ENCODE results near the gene RAB3A.
"Not testable (repeated sequence)": the region's sequence is repeated elsewhere in the genome, so short reads cannot be mapped to it uniquely, and the experiment has no call there.

Gene RAB3A

GRCh38 chr19:18223860-18224524, 20.1 kb upstream of the RAB3A start:
- DNase-seq (ENCODE audit: low read depth in 2 of 2), result no peak

GRCh38 chr19:18221815-18222725, 18.2 kb upstream of the RAB3A start:
- no peak for DNase-seq (ENCODE audit: low read depth in 2 of 2)

- no peak for DNase-seq (ENCODE audit: low read depth in 2 of 2)
These were observed 16.9 kb upstream of the RAB3A start for GRCh38 chr19:18220632-18221275.

DNA sequence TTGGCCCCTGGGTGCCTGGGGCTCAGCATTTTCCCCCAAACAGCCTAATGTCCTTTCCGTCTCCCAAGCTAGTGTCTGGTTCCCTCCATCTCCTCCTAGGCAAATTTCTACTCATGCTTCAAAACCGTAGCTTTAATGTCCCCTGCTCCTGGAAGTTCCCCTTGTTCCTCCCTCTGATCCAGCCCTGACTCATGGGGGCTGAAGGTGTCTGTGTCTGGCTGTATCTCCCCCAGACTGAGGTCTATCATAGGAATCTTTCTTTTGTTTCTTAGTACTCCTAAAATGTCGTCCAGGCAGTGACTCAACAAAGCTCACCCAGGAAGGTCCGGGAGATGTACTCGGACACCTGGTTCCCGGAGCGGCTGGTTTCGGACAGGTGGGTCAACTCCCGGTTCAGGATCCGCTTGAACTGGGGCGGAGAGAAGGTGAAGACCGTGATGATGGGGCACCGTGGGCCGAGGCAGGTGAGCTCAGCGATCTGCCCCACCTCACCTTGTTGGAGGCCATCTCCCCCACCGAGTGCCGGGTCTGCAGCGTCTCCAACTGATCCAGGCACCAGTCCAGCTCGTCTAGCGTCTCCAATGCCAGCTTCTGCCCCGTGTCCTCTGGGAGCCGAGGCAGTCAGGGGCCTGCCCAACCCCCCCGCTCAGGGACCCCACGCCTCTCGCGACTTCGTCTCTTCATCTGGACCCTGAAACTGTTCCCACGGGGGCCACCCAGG, 16.2 kb upstream of the RAB3A start:
- DNase-seq (ENCODE audit: low read depth in 2 of 2), result no peak

- DNase-seq (ENCODE audit: low read depth in 2 of 2), result no peak
These were observed 14.8 kb upstream of the RAB3A start for GRCh38 chr19:18218600-18218999.

DNA sequence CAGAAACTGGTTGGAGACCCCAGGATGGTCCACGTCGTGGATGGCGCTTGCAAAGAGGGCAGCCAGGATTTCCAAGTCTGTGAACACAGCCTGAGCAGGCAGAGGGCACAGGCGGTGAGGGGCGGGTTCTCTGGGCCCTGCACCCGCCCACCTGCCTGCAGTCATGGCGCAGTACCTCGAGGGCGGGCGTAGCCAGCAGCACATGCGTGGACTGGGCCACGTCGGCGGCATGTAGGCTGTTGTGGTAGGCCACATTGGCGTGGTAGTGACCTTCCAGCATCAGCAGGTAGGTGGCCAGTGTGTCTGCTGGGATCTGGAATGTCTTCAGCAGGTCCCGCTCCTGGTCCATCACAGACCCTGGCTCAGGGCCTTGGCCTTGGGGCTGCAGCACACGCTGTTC, 14.3 kb upstream of the RAB3A start:
- DNase-seq (ENCODE audit: low read depth in 2 of 2), result no peak

GRCh38 chr19:18216789-18217188, 12.9 kb upstream of the RAB3A start:
- no peak for DNase-seq (ENCODE audit: low read depth in 2 of 2)

DNA sequence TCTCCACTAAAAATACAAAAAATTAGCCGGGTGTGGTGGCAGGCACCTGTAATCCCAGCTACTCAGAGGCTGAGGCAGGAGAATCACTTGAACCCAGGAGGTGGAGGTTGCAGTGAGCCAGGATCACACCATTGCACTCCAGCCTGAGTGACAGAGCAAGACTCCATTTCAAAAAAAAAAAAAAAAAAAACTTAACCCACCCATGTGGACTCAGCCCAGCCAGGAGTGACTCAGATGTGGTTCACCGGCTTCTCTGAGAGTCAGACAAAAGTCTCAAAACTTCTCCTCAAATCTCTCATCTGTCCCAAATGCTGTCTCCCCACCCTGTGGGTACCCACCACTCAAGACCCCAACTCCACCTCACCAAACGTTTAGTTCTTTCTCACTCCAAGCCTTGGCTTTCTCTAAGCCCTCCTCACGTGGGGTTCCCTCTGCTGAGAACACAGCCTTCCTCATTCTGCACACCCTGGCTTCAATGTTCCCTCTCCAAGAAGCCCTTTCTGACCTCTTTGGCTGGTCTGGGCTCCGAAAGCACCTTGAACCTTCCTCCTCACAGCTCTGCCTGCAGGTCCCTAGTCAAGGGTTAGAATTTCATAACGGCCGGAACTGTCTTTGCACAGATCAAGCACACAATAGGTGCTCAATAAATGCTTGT, 11.1 kb upstream of the RAB3A start:
- no peak for DNase-seq (ENCODE audit: low read depth in 2 of 2)

DNA sequence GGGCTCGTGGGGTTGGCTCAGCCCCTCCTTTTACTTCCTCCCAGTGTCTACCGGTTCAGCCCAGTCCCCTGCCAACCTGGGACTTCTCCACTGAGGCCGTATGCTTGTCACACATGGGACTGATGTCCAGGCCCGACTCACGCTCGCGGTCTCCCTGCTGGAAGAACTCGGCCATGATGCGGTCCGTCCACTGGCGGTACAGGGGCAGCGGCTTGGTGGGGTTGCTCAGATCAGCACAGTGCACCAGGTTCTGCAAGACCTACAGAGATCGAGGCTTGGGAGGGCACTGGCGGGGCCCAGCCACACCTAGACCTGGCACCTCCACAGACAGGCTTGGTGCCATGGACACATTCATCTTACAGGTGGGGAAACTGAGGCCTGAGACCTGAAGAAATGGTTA, 7.8 kb upstream of the RAB3A start:
- DNase-seq (ENCODE audit: low read depth in 2 of 2), result no peak

GRCh38 chr19:18209912-18210311, 6.1 kb upstream of the RAB3A start:
- not testable (repeated sequence) for DNase-seq (ENCODE audit: low read depth in 2 of 2)

- DNase-seq (ENCODE audit: low read depth in 2 of 2), result peak in 1 of 2 donors; percentile 46
These were observed 4.5 kb upstream of the RAB3A start for GRCh38 chr19:18208098-18208951.

GRCh38 chr19:18206018-18206417, 2.2 kb upstream of the RAB3A start:
- DNase-seq (ENCODE audit: low read depth in 2 of 2), result no peak

- no peak for DNase-seq (ENCODE audit: low read depth in 2 of 2)
These were observed 1.5 kb upstream of the RAB3A start for GRCh38 chr19:18205200-18205892.

DNA sequence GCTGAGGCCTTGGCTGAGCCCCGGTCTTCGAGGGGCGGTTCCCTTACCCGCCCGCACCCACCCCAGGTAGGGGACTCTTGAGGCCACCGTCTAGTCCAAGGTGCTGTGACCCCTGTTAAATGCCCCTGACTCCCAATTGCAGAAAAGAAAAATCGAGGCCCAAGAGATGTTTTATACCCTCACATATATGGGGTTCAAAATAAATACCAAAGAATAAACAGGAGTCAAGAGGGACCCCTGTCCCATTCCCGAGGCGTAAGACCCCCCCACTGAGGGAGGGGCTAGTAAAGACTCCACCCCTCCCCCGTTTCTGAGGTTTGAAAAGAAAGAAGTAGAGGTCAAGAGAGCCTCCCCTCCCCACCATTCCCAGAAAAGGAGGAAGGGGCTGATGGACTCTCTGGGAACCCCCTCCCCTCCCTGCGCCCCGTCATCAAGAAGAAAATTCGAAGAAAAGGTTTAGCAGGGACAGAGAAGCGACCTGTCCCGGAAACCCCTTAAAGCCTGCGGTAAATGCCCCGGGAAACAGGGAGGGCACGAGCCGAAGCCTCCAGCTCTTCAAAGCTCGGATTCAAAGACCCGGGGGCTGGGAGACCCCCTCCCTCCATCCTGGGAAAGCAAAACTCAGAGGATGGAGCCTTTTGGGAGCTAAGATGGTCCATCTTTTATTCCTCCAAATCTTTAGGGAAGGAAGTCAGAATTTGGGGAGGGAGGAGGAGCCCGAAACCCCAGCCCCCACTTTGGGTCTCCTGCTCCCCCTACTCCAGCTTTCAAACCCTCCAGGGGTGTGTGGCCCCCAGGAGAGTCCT, 755 bp upstream of the RAB3A start:
- no peak for DNase-seq (ENCODE audit: low read depth in 2 of 2)

DNA sequence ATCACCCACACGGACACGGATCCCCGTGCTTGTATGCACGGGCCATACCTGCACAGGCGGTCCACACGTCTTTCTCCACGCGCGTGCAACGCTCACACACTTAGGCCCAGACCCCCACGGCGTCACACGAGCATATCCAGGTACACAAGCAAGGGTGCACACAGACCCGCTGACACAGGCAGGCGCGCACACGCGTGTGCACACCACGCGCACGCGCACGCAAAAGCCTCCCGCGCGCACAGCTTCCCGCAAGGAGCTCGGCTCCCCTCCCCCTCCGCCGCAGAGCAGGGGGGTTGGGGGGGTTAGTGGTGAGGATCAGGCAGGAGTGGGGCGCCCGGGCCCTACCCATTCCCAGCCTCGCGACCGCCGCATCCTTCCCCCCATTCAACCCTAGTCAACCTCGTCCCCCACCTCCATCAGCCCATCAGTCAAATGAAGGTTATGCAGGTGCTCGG, 407 bp downstream of the RAB3A start:
- DNase-seq (ENCODE audit: low read depth in 2 of 2), result no peak

DNA sequence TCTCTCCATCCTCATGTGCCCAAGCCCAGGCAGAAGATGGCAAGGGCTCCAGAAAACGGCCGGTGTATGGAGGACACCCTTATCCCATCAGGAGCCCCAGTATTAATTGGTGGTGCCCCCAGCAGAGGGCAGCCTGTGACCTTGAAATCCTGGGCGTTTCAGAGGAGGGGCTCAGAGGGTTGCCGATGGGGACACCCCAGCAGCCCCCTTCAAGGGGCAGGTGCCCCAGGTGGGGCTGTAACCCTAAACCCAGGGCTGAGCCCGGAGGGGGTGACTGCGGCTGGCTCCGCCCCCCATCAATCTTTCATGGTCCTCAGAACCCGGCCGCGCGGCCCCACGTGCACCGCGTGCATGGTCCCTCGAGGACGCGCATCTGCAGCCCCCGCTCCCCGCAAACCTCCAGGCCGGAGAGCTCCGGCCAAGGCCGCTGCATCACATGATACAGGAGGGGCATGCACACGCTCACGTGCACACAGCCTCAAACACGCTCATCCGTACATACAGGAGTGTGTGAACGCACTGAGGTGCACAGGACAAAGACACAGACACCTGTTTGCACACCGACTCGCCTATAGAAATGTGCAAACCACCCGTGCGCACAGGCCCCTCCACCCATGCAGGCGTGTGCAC, 949 bp downstream of the RAB3A start:
- DNase-seq (ENCODE audit: low read depth in 2 of 2), result no peak

DNA sequence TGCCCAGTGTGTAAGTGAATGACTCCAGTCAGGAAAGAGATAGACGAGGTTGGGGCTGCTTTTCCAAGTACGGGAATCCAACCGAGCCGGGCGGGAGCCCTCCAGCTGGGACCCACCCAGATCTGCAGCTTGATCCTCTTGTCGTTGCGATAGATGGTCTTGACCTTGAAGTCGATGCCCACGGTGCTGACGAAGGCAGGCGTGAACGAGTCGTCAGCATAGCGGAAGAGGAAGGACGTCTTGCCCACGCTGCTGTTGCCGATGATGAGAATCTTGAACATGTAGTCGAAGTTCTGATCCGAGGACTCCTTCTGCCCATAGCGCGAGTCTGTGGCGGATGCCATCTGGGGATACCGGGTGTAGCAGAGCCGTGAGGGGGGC, 1.5 kb downstream of the RAB3A start:
- DNase-seq (ENCODE audit: low read depth in 2 of 2), result no peak

DNA sequence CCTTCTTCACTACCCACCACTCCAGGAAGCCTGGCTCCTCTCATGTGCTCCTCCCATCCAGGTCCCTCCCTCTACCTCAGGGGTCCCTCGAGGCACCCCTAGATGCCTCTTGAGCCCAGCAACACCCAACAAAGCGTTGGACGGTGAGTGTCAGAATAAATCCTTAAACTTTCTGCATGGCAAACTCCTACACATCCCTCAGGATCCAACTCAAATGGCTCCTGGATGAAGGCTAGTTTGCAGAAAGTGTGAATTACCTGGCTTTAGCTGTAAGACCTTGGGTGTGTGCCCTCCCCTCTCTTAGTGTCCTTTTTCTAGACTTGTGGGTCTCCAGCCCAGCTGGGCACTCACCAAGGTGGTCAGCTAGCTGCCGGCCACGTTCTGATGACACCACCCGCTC, 5.5 kb downstream of the RAB3A start:
- no peak for DNase-seq (ENCODE audit: low read depth in 2 of 2)

- DNase-seq (ENCODE audit: low read depth in 2 of 2), result no peak
These were observed 5.9 kb downstream of the RAB3A start for GRCh38 chr19:18197941-18198340.
